ENCODE measurements around the gene HTR1D. TPM values are rescaled to one million over a fixed set of nuclear protein-coding genes. Genes with fewer than 3 reads are reported as not detected.
A peak's percentile ranks its signal among the peaks of the same experiment; 100 is the strongest.

HTR1D gene
- total RNA-seq, 3 donors from 2014 or later (not counting 1 experiment from before 2014, with no cell fraction given), result not detected

DNA sequence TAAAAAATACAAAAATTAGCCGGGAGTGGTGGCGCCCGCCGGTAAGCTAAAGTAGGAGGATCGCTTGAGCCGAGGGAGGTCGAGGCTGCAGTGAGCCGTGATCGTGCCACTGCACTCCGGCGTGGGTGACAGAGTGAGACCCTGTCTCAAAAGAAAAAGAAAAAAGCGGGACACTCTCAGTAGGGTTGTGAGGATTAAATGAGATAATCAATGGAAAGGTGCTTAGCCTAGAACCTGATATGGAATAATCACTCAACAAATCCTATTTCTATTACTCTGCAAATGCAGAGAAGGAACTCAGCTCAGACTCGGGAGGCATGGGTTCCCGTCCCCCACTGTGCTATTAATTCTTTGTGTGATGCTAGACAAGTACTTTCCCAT lies 48.1 kb downstream of the HTR1D start:
- Mint-ChIP-seq H3K4me1 (peaks cover 38 to 48% of the 10 kb centered on the region in 2 donors), H3K9me3 (no peaks in the 10 kb centered on the region), H3K27me3 (ENCODE audit: low read depth in 2 of 2) (no peaks in the 10 kb centered on the region), H3K36me3 (no peaks in the 10 kb centered on the region), H3K4me3 (peak overlapping the region; percentile 97), H3K27ac (peak overlapping the region; percentile 84 to 97)
- intact Hi-C loops (cut with micrococcal nuclease), result loop anchor here (2.0 kb wide), 1 partner anchor 16 kb away; no protein-coding TSS in a partner anchor
- Histone ChIP-seq H3K27me3 (ENCODE audit: control insufficient read depth, insufficient read depth, low read length) (no peaks in the 10 kb centered on the region), H3K4me3 (ENCODE audit: low read length) (peak overlapping the region; percentile 91), H3K36me3 (ENCODE audit: control insufficient read depth, insufficient read depth, low read length) (no peaks in the 10 kb centered on the region), H3K27ac (ENCODE audit: low read length) (no peak overlapping the region), H3K9me3 (ENCODE audit: control insufficient read depth, insufficient read depth, low read length) (no peaks in the 10 kb centered on the region), H3K4me1 (ENCODE audit: control insufficient read depth, insufficient read depth, low read length) (peaks cover 18% of the 10 kb centered on the region)
- TF ChIP-seq, protein P1, sequence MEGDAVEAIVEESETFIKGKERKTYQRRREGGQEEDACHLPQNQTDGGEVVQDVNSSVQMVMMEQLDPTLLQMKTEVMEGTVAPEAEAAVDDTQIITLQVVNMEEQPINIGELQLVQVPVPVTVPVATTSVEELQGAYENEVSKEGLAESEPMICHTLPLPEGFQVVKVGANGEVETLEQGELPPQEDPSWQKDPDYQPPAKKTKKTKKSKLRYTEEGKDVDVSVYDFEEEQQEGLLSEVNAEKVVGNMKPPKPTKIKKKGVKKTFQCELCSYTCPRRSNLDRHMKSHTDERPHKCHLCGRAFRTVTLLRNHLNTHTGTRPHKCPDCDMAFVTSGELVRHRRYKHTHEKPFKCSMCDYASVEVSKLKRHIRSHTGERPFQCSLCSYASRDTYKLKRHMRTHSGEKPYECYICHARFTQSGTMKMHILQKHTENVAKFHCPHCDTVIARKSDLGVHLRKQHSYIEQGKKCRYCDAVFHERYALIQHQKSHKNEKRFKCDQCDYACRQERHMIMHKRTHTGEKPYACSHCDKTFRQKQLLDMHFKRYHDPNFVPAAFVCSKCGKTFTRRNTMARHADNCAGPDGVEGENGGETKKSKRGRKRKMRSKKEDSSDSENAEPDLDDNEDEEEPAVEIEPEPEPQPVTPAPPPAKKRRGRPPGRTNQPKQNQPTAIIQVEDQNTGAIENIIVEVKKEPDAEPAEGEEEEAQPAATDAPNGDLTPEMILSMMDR (IDR thresholded peaks at IDR 0.05), result no peak
- ATAC-seq (no peak), DNase-seq (no peak)
- WGBS (ENCODE audit: insufficient coverage), result 55% methylated on average over 12 of the region's 14 CpGs

DNA sequence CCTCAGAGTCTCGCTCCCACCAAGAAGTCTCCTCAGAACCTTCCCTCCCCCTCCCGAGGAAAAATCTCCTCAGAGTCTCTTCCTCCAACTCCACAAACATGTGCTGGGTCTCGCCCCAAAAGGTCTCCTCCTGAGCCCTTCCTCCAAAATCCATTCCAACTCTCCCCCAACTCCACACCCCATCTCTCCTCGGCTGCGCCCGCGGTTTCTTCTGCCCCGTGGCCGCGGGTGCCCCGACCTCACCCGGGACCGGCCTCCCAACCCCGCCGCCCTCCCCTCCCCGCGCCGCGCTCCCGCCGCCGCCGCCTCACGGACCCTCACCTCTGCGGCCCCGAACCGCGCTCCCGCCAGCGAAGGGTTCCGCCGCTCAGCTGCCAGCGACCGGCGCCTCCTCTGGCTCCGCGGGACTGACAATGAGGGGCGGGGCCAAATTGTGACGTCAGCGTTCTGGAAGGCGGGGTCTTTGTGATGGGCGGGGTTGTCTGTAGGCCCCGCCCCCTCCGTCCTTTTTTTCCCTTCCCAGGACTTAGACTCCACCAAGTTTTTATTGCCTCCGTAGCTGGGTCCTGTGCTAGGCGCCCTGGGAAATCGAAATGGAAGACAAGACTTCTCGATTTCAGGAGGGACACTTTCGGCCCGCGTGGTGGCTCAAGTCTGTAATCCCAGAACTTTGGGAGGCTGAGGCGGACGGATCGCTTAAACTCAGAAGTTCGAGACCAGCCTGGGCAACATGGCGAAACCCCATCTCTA lies 48.7 kb downstream of the HTR1D start, which contains the start of gene LUZP1:
Gene LUZP1 (minus strand): TSS at position 412 of the 750 bp plus-strand sequence.
- TF ChIP-seq, protein P1 (IDR thresholded peaks at IDR 0.05), result no peak
- Mint-ChIP-seq H3K4me1 (peaks cover 42 to 52% of the 10 kb centered on the region in 2 donors), H3K27me3 (ENCODE audit: low read depth in 2 of 2) (no peaks in the 10 kb centered on the region), H3K27ac (peak within 1 kb of the TSS; percentile 84 to 97), H3K36me3 (no peaks in the 10 kb centered on the region), H3K9me3 (no peaks in the 10 kb centered on the region), H3K4me3 (peak within 1 kb of the TSS; percentile 97)
- Histone ChIP-seq H3K36me3 (ENCODE audit: control insufficient read depth, insufficient read depth, low read length) (no peaks in the 10 kb centered on the region), H3K4me1 (ENCODE audit: control insufficient read depth, insufficient read depth, low read length) (peaks cover 18% of the 10 kb centered on the region), H3K27ac (ENCODE audit: low read length) (peak within 1 kb of the TSS; percentile 63), H3K27me3 (ENCODE audit: control insufficient read depth, insufficient read depth, low read length) (no peaks in the 10 kb centered on the region), H3K9me3 (ENCODE audit: control insufficient read depth, insufficient read depth, low read length) (no peaks in the 10 kb centered on the region), H3K4me3 (ENCODE audit: low read length) (peak within 1 kb of the TSS; percentile 91)
- DNase-seq (peak; percentile 87 to 90), ATAC-seq (peak; percentile 90 to 94 (median 92))
- intact Hi-C loops (cut with micrococcal nuclease), result loop anchor here (1.0 to 2.0 kb wide), 2 partner anchors 16 to 68 kb away; no protein-coding TSS in a partner anchor
- WGBS (ENCODE audit: insufficient coverage), result 5% methylated on average over 56 of the region's 56 CpGs

DNA sequence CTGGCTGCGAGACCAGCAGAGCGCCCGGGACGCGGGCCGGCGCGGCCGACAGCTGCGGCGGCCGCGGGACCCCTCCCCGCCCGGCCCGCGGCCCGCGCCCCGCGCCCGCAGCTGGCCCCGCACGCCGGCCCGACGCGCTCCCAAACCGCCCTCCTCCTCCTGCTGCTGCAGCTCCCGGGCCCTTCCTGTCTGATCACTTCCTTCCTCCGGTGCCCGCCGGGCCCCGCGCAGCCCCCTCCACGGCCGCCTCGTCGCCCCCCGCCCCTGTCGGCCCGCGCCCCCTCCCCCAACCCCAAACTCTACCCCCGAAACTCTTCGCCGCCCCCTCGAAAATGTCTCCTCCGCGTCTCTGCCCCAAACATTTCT lies 49.2 kb downstream of the HTR1D start:
- DNase-seq (peak; percentile 20 to 62), ATAC-seq (peak; percentile 34 to 40 (median 35))
- H3K36me3 ChIP-seq (ENCODE audit: control insufficient read depth, insufficient read depth, low read length), result no peaks in the 10 kb centered on the region
- peak overlapping the region; percentile 63 for H3K27ac ChIP-seq (ENCODE audit: low read length)
- TF ChIP-seq, protein P1 (IDR thresholded peaks at IDR 0.05), result no peak
- H3K27me3 ChIP-seq (ENCODE audit: control insufficient read depth, insufficient read depth, low read length), result no peaks in the 10 kb centered on the region
- H3K4me3 ChIP-seq (ENCODE audit: low read length), result peak overlapping the region; percentile 91
- Mint-ChIP-seq H3K36me3 (no peaks in the 10 kb centered on the region), H3K9me3 (no peaks in the 10 kb centered on the region), H3K27me3 (ENCODE audit: low read depth in 2 of 2) (no peaks in the 10 kb centered on the region), H3K27ac (peak overlapping the region; percentile 84 to 97), H3K4me1 (peaks cover 45 to 53% of the 10 kb centered on the region in 2 donors), H3K4me3 (peak overlapping the region; percentile 97)
- H3K9me3 ChIP-seq (ENCODE audit: control insufficient read depth, insufficient read depth, low read length), result no peaks in the 10 kb centered on the region
- WGBS (ENCODE audit: insufficient coverage), result under 1% methylated on average over 44 of the region's 49 CpGs
- intact Hi-C loops (cut with micrococcal nuclease), result loop anchor here (1.0 to 2.0 kb wide), 2 partner anchors 17 to 68 kb away; no protein-coding TSS in a partner anchor
- peaks cover 18% of the 10 kb centered on the region for H3K4me1 ChIP-seq (ENCODE audit: control insufficient read depth, insufficient read depth, low read length)
